HG03064 (cell line): Measurements from ENCODE around the gene TBC1D14.
A peak's percentile ranks its signal among the peaks of the same experiment; 100 is the strongest.
"Not testable (repeated sequence)": the region's sequence is repeated elsewhere in the genome, so short reads cannot be mapped to it uniquely, and the experiment has no call there.

Experiments
- ATAC-seq: cut with Tn5 transposase; IDR thresholded peaks from one replicate; pipeline ENCODE4 v1.9.1; 2021; ENCODE audit warnings: low read depth; ENCODE audit not compliant: unreplicated experiment

The TBC1D14 gene

GRCh38 chr4:6908432-6909112 lies 1.1 kb upstream of the TBC1D14 start:
- ATAC-seq: no peak

DNA sequence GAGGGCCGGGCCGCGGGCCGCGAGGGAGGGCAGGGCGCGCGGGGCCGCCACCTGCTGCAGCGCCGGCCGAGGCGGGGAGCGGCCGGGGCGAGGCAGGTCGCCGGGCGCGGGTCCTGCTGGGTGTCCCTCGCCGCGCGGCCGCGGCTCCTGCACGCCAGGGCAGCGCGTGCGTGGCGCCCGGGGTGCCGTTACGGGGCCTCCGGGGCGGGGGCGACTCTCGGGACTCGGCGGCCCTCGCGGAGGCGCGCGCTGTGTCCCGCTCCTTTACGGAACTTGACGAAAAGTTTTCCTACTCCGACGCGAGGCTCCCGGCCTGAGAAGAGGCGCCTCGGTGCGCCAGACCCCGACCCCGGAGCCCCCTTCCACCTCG lies 329 bp downstream of the TBC1D14 start:
- ATAC-seq: peak; percentile 31

DNA sequence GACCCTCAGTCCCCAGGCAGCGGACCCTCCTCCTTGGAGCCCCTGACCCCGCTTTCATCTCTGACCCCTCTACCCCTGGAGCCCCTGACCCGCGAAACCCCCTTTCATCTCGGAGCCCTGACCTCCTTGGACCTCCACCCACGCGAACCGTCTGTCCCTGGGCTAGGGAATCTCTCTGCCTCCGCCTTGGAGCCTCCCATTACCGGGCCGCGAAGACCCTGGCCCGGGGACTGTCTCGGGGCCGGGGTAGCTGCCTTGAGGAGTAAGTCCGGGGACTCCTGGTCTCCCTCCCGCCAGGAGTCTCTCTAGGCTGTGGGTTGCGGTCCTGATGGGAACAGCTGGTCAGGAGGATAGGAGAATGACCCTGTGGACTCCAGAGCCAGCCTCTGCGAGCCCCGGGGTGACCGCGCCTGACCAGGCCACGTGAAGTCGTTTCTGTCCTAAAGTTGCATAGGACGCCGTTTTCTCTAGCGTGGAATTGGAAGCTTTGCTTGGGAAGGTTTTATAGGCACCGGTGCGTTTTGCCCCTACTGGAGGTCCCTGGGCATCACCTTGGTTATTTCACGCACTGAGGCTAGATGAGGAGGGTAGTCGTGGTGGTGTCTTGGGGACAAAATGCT lies 824 bp downstream of the TBC1D14 start:
- no peak for ATAC-seq

DNA sequence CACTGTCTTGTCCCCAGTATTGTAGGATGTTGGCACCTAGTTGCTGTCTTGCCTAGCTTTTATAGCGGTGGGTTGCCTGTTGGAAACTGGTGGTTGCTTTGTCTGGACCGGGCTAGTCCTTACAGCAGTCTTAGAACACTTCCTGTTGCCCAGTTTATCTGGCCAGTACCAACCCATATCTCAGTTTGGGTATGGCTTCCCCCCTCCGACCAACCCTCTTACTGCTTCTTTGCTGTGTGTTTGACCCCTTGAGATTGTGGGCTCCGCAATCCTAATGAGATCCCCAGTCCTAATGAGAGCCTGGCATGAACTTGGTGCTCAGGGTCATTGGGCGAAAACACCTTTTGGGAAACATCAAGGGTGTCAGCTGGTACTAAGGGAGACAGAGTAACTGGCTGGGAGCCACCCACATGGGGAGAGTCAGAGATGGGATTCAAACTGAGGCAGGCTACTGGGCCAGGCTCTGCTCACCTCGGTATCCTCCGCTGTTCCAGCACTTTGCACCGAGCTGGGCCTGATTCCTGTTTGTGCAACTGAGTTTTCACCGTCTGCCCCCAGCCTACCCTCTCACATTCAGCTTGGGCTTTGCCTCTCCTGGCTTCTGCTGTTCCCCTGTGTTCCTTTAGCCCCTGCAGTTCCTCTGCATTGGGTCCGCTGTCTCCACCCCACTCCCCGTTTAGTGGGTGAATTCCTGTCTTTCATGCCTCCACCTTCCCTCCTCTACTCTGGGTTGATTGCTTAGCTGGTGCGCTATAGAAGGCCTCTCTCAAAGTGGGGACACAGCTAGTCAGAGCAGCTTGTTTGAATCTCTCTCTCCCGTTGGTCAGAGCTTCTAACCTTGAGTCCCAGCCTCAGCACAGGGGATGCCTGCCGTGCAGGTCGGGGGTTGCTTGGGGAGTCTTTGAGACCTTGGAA lies 1.6 kb downstream of the TBC1D14 start:
- ATAC-seq: no peak

DNA sequence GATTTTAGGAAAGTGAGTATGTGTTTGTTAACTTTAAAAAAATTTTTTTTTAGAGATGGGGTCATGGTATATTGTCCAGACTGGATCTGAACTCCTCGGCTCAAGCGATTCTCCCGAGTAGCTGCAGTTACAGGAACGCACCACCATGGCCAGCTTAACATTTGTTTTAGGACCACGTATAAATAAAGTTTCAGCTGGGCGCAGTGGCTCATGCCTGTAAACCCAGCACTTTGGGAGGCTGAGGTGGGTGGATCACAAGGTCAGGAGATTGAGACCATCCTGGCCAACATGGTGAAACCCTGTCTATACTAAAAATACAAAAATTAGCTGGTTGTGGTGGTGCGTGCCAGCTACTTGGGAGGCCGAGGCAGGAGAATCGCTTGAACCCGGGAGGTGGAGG lies 2.3 kb downstream of the TBC1D14 start:
- not testable (repeated sequence) for ATAC-seq

GRCh38 chr4:6912441-6912840 lies 2.8 kb downstream of the TBC1D14 start:
- ATAC-seq: no peak

DNA sequence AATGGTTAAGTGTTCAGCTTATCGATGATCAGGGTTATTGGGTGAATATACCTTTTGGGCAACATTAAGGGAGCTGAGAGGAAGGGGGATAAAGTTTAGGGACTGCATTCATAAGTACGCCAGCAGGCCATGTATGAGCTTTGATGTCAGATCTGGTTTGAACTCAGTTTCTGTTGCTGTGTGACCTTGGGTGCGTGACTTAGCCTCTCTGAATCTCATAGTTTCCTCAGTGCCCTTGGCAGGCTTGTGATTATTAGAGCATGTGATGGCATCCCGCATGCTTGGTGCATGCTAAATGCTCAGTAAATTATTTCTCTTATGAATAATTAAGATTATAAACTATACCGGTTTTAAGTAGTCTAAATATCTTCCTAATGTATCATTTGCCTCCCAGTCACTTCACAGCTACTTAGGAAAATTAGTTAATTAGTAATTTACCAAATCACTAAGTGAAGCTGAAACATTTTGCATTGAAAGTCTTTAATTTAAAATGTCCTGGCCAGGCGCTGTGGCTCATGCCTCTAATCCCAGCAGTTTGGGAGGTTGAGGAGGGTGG lies 3.8 kb downstream of the TBC1D14 start:
- ATAC-seq: no peak

GRCh38 chr4:6914448-6914847 lies 4.8 kb downstream of the TBC1D14 start:
- ATAC-seq: no peak

- ATAC-seq: no peak
Observed at GRCh38 chr4:6915041-6916005, 5.7 kb downstream of the TBC1D14 start.

- no peak for ATAC-seq
Observed at GRCh38 chr4:6916069-6916586, 6.5 kb downstream of the TBC1D14 start.

GRCh38 chr4:6916587-6917460 lies 7.2 kb downstream of the TBC1D14 start:
- ATAC-seq: no peak

DNA sequence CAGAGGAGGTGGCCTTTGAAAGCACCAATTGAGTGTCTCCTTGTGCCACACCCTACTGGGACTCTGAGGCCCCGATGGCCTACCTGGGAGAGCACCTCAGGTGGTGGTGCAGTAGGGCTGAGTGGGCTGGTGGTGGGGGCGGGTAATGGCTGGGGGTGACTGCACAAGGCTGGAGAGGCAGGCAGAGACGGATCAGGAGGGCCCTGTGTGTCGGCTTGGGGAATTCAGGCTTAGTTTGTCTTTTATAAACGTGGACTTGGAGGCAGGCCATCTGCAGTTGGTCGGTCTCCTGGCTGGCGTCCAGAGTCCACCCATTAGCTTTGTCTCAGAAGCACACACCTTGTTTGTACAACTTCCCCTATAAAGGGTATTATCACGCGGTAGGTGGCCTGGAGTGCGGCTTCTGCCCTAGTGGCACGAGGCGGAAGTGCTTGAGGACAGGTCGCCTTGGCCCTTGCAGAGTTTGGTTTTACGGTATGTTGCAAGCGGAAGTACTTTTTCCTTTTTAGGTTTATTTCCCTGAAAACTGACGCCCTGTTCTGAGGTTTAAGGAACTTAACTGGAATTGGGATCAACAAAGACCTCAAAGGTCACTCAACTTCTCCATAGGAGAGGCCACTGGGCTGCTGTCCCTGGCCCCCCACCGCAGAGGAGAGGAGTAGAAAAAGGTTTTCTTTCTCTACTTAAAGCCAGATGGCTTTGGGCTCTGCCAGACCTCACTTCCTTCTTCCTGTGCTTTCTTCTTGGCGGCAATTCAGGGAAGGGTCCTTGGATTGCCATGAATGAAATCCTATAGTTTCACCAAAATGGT lies 8.0 kb downstream of the TBC1D14 start:
- no peak for ATAC-seq

DNA sequence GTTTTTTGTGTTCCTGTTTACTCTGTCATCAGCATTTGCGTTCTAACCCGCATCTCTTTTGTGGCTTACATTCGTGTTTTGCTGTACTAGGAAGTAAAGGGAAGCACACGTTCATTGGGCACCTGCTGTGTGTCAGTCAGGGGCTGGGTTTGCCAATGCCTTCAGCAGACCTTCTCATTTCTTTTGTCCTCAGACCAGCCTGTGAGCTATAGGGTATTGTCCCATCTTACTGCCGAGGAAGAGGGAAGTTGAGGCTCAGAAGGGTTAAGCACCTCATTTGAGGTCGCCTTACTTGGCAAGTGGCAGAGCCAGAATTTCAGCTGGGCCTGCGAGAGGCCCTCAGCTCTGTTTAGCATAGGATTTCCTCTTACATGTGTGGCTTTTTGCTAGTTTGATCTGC lies 8.7 kb downstream of the TBC1D14 start:
- ATAC-seq: no peak

GRCh38 chr4:6920171-6920570 lies 10.5 kb downstream of the TBC1D14 start:
- no peak for ATAC-seq

- ATAC-seq: no peak
Observed at GRCh38 chr4:6923507-6923906, 13.9 kb downstream of the TBC1D14 start.

DNA sequence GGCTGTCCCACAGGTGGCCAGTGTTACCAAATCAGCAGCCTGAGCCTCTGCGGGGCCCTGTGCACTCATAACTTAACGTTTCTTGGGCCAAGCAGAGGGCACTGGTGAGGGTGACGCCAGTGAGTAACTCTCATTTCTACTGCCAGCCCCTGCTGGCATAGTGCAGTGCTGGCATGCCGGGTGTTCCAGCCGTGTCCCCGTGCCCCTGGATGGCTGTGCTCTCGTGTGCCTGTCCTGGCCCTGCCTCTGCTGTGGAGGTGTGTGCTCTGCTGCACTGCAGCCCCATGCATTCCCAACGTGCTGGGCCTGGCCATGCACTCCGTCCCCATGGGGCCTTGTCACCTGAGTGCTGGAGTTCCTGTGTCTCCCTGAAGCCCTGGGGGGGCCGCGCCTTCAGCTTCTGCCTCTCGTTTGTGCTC lies 14.7 kb downstream of the TBC1D14 start:
- no peak for ATAC-seq

GRCh38 chr4:6925357-6925836 lies 15.8 kb downstream of the TBC1D14 start:
- no peak for ATAC-seq

DNA sequence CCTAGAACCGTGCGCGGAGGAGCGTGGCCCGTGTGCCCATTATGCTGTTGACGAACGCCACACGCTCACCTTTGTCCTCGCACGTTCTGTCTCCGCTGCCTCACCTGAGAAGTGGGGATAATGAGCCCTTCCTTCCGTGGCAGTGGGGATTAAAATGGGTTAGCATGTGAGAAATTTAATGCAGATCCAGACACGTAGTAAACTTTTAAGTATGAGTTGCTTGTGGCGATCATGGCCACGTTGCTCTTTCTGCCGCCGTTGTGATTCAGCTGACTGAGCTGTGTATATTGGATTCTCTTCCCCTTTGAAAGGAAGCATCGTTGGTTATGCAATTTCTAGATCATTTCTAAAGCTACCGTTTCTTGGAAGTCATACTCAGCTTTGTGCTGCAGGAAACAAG lies 16.5 kb downstream of the TBC1D14 start:
- no peak for ATAC-seq
